Hematopoietic multipotent progenitor cell treated with erythropoietin and hydrocortisone succinate and interleukin-3 and kit ligand, for 4 days (in vitro differentiated cells): ENCODE results near the gene SGCA.

Source experiments
- DNase-seq: peaks from one replicate; pipeline ENCODE4 v3.0.0-alpha.2; 2015

SGCA gene

DNA sequence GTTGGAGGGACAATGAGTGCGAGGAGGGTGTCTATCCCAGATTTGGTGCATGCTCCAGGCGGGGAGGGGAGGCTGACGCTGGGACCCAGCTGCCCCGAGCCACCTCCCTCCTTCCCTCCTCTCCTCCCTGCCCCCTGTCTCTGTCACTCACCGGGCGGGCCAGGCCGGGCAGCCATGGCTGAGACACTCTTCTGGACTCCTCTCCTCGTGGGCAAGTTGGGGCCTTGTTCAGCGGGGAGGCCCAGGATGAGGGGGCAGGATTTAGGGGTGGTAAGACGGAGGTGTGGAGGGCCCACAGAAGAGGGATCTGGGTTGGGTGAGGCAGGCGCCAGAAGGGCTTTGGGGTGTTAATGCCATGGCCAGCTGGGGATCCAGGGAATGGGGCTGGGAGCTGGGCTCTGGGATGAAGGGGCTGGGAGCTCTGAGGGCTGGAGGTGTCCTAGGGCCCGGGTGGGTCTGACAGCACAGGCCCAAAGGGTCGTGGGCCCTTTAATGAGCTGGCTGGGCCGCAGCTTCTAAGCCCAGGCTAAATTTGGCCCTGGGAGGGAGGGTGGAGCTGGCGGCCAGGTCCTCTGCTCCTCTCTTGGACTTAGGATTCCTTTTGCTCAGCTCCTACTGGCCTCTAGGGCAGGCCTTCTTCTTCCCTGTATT, at the start of gene SGCA:
Gene SGCA, plus strand, starts transcription at position 139 of the 651 bp plus-strand sequence. Its CDS starts 36 bp downstream, at position 175.
- DNase-seq: no peak

DNA sequence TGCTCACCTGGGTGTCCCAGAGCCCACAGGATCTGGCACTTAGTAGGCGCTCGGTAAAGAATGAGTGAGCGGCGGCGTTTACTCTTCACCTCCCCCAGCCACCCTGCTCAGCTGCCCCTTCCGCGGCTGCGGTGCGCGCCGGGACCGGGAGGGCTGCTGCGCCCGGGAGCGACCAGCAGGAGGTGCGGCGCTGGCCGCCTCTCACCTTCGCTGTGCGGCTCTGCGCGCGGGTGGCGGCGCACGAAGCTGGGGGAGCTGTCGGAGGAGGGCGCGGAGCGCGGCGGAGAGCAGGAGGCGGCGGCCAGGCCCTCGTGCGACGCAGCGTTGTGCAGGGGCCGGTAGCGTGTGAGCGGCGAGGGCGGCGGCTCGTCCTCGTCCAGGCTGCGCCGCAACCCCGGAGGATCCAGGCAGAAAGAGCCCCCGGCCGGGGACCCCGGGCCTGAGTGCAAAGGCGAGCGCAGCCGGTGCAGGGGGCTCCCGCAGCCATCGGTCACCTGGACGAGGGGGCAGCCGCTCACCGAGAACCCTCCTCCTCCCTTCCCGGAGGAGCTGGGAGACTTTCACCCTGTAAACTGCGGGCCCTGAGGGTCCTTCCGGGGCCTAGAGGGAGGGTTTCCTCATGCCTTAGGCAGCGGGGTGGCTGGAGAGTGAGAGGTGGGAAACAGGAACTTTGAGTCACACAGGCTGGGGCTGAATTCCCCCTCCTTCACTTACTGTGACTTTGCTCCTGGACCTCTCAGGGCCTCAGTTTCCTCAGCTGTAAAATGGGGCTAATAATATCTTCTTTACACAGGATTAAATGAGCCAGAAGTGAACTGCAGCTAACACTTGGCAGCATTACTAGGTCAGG, 48.4 kb upstream of the SGCA start:
- peak; percentile 85 for DNase-seq

GRCh38 chr17:50118076-50118827, 47.6 kb upstream of the SGCA start:
- DNase-seq: no peak

DNA sequence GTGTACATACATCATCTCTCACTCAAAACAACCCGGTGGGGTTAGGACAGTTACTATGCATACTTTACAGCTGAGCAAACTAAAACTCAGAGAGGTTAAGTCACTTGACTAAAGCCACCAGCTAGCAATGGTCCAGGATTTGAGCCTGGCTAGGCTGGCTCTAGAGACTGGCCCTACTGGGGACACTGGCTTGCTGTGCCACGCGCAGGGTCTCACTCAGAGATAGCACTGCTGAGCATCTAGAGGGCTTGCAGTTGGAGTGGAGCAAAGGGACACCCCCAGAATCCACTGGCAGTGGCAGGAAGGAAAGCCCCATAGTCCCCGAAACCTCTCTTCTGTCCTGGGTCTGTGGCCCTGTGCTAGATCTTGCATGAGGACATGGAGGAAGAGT, 47.0 kb upstream of the SGCA start:
- DNase-seq: no peak

GRCh38 chr17:50120475-50121253, 45.1 kb upstream of the SGCA start:
- DNase-seq: no peak

GRCh38 chr17:50122945-50123344, 42.9 kb upstream of the SGCA start:
- DNase-seq: no peak

DNA sequence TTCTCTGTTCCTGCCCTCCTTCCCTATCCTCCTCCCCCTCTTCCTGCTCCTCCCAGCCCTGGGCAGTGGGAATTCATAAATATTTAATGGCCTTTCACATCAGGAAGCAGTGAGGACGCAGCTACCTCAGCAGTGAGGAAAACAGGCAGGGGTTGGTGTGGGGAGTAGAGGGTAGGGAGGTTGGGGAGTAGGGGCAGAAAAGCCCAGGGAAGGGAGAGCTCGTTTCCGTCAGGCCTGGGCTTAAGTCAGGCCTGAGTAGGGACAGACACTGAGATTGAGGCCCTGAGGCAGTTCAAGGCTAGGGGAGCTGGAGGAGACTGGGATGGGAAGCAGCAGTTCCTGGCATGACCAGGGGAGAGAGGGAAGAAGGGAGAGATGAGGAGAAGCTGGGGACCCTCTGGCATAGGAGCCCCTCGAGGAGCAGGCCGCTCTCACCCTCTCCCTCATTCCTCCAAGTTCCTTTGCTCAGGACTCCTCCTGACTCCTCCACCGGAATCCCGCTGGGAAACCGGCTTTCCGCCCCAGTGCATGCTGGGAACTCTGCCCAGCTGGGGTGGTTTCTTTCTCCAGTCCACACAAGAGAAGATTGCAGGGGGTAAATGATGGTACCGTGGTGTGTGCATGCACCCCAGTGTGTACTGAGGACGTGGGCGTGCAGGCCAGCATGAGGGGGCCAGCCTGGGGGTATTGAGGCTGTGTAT, 42.0 kb upstream of the SGCA start:
- DNase-seq: no peak

- no peak for DNase-seq
Observed at GRCh38 chr17:50125420-50125997, 40.3 kb upstream of the SGCA start.

DNA sequence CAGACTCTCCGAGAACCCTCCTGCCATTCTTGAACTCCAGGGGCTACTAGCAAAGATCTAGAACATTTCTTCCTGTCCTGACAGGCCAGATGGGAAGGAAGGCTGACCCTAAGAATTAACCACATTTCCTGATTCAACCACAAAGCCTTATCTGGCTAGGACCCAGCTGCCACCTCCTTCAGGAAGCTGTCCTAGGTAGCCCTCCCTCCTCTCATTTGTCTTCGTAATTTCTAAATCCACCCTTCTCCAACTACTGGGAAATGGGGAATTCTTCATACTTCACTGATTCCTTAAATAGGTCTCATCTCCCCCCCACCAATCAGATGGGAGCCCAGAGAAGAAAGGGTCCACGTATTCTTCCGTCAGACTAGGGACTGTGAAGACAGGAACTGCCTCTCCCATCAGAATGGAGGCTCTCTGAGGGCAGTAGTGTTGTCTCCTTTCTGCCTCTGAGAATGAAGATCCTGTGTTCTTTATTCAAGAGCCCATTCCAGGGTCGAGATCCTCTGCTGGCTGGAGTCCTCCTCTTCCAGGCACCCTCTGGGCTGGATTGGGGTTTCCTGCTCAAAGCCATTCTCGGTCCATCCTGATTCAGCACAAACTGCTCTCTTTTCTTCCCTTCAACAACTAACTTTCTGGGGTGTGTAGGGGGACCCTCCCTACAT, 38.0 kb upstream of the SGCA start:
- peak; percentile 90 for DNase-seq

DNA sequence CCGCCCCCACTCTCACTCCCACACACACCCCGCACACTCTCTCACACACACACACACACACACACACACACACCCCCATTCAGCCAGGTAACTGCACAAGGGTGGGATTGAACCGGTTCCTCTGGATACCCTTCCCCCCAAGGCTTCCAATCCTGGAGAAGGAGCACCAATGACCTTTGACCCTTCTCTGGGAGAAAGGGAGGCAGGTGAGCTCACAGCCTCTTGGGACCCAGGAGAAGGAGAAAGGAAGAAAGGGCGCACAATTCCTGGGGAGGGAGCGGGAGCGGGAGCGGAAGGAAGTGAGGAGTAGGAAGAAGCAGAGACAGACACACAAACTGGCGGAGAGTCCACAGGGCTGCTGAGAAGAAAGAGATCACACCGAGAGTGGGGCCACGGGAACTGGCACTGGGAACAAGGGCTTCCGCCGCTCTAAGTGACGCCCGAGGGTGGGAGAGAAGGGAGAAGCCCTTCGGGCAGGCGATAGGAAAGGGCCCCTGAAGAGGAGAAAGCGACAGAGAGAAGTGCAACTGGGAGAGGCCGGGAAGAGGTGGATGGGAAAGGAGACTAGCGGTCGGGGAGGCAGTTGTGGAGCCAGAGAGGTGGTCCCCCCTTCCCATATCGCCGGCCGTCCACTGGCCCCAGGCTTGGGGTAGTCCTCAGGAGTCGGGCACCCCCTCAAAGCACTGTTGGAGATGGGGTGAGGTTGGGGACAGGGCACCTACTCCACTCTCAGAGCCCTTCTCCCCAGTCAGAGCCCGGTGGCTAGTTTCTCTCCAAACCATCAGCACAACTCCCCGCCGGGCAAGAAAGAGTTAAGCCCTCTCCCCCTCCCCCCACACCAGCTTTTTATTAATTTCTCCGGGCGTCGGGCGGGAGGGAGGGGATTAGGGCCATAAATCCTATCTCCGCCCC, 37.1 kb upstream of the SGCA start:
- DNase-seq: no peak

DNA sequence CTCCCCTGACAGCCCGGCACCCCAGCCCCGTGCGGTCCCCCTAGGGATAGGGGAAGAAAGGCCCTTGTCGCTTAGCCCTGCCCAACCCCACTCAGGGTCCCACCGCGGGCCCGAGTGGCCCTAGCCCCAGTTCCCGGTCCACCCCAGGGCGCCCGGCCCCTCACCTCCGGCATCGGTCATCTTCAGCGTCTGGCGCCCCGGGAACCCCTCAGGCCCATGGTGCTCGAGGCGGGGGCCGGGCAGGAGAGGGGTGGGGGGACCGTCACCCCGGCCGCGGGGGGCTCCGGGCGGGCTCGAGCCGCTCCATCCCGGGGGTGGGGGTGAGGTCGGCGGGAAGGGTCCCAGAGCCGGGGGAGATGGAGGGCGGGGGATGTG, 36.5 kb upstream of the SGCA start:
- no peak for DNase-seq

DNA sequence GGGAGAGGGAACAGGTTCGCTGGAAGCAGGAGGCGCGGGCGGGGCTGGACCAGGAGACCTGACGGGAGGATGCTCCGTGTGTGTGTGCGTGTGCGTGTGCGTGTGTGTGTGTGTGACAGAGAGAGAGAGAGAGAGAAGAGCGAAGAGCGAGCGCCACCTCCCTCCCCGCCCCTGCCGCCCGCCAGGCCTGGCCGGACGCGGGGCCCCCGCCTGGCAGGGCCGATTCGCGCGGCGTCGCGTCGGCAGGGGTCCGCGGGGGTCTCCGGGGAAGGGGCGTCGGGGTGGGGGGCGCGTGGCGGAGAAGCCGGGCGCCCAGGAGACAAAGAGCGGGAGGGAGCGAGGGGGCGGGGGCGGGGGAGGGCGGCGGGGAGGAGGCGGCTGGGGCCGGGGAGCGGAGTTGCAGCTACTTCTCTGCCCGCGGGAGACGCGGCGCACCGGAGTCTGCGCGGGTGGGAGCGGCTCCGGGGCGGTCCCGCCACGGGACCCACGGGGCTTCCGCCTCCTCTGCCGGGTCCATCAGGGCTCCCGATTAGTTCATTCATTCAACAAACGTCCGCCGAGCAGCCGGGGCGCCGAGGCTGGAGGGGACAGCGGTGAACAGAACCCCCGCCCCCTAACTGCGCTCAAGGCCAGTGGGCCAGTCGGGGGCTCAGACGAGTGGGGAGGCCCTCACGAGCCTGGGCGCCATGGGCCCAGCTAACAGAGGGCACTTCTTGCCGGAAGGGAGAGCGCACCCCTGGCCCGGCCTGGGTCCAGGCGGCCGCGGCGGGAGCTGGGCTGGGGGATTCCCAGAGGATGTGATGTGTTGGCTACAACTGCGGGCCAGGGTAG, 35.9 kb upstream of the SGCA start, which contains the start of gene SAMD14:
Gene SAMD14, minus strand, starts transcription at position 433 of the 831 bp plus-strand sequence. CDS start 5,201 bp downstream, outside the sequence.
- peak; percentile 61 for DNase-seq

DNA sequence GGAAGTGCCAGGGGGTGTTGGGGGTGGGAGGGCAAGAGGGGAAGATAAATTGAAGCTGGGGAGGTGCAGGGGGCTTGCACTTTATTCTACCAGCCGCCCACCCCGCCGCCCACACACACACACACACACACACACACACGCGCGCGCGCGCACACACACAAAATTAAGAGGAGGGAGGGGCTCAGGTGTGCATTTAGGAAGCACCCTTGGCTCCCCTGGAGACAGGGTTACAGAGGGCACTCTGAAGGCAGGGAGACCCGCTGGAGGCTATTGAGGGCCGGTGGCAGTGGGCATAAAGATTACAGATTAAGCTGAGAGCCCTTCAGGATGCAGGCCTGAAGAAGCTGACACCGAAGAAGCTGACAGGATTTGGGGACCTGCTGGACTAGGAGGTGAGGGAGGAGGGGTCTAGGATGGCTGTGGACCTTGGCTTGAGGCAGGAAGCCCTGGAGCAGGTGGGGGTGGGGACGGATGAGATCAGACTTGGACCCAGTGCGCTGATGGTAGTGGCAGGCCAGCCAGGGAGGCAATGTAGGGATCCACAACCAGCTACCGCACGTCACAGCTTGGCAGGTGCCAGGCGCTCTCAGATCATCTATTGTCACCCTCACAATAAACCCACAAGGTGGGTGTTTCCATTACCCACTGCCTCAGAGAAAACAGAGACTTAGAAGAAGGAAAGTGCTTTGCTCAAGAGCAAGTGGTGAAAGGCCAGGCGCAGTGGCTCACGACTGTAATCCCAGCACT, 35.1 kb upstream of the SGCA start:
- DNase-seq: no peak

GRCh38 chr17:50132104-50132794, 33.6 kb upstream of the SGCA start:
- no peak for DNase-seq

DNA sequence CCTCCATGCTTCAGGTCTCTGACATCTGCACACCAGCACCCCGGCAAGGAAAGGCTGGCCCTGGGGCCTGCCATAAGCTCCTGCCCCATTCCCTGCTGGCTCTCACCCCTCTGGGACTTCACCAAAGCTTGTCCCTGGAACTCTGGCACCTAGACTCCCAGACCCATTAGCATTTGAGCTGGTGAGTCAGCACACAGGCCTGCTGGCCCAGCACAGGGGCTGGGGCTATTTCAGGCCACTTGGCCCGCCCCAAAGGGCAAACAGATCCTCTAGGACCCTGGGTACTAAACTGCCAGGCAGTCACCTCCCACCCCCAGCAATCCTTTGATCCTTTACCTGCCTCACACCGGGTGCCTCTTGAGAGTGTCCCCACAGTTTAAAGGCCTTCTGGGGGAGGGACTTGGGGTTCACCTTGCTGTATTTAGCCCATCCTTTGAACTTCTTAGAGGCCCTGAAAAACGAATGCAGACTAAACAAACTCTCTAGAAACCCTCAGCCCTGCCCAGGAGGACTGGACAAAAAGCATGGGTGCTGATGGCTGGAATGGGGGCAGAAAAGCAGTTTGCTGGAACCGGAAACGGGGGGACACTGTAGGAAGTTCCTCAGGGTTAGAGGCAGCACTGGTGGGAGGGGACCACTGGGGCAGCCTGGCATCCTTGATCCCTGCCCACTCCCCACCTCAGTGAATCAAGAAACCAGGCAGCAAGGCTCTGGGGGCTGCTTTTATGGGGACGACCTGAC, 32.6 kb upstream of the SGCA start:
- DNase-seq: no peak

DNA sequence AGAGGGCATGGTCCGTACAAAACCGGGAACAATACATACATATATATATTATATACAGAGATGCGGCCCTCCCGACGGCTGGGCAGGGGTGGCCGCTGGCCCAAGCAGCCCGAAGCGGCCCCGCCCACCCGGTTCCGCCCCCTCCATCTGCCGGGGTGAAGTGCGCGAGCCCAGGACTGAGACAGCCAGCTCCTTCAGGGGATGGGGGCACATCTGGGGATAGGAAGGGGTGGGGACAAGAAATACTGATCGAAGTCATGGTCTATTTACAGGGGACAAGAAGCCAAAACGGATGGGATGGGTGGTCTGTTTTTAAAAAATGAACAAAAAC, 32.1 kb upstream of the SGCA start:
- DNase-seq: no peak
